ENCODE measurements around the gene PHOX2A.

DNA sequence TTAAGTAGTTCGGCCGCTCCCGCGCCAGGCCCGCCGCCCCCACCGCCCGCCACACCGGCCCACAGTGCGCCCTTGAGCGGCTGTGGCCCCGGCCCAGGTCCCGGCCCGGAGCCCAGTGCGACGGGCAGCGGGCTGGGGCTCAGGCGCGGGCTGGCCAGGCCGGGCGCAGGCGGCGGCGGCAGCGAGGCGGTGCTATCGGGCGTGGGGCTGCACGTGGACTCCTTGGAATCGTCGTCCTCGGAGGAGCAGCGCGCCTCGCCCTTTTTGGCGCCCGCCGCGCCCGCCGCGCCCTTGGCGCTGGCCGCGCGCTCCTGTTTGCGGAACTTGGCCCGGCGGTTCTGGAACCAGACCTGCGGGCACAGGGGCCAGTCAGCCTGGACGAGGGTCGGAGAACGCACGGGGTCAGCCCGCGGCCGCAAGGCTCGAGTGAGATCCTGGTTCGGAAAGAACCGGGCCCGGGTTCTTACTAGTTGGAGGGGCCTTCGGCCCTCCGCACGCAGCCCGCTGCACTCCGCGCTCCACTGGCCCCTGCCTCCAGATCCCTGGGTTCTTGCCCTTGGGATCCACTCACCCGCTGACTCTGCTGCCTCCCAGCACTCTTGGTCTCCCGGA lies 4.0 kb downstream of the PHOX2A start:
- TF ChIP-seq, protein P1, sequence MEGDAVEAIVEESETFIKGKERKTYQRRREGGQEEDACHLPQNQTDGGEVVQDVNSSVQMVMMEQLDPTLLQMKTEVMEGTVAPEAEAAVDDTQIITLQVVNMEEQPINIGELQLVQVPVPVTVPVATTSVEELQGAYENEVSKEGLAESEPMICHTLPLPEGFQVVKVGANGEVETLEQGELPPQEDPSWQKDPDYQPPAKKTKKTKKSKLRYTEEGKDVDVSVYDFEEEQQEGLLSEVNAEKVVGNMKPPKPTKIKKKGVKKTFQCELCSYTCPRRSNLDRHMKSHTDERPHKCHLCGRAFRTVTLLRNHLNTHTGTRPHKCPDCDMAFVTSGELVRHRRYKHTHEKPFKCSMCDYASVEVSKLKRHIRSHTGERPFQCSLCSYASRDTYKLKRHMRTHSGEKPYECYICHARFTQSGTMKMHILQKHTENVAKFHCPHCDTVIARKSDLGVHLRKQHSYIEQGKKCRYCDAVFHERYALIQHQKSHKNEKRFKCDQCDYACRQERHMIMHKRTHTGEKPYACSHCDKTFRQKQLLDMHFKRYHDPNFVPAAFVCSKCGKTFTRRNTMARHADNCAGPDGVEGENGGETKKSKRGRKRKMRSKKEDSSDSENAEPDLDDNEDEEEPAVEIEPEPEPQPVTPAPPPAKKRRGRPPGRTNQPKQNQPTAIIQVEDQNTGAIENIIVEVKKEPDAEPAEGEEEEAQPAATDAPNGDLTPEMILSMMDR (IDR thresholded peaks at IDR 0.05): no peak
- TF ChIP-seq POLR2A (IDR thresholded peaks at IDR 0.05): no peak

All from right lobe of liver (tissue), 4 donors.